T follicular helper cell (primary cell): ENCODE results near the gene FARP2.
A peak's percentile ranks its signal among the peaks of the same experiment; 100 is the strongest.
"Not testable (repeated sequence)": the region's sequence is repeated elsewhere in the genome, so short reads cannot be mapped to it uniquely, and the experiment has no call there.

Experiments
- DNase-seq: peaks from one replicate; pipeline ENCODE4 v3.0.0-alpha.2; 2020; ENCODE audit warnings: low read depth

The FARP2 gene

DNA sequence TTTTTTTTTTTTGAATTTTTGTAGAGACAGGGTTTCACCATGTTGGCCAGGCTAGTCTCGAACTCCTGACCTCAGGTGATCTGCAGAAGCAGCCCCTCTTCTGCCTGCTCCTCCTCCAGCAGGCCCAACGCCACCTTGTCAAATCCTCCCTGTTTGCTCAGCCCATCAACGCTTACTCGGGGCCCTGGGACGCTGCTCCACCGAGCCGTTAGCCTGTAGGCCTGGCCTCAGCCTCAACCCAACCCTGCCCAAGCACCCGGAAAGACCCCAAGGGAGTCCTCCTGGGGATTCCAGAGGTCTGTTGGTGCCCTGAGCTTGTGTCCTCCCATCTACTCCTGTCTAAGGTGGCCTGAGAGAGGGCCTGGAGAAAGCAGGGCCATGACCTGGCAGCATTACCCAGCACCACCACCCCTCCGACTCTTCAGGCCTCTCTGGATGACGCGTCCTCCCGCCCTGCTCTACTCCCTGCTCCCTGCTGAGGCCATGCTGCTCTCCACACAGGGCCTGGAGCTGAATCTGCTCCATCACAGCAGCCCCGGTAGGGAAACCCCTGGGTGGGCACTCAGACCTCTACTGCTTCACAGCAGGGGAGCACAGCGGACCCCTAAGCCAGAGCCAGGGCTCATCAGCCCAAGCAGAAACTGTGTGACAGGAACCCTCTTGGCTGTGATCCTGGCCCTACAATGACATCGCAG is 149.1 kb downstream of the FARP2 start:
- DNase-seq: no peak

- no peak for DNase-seq
These were observed 149.7 kb downstream of the FARP2 start for GRCh38 chr2:241505781-241506201.

DNA sequence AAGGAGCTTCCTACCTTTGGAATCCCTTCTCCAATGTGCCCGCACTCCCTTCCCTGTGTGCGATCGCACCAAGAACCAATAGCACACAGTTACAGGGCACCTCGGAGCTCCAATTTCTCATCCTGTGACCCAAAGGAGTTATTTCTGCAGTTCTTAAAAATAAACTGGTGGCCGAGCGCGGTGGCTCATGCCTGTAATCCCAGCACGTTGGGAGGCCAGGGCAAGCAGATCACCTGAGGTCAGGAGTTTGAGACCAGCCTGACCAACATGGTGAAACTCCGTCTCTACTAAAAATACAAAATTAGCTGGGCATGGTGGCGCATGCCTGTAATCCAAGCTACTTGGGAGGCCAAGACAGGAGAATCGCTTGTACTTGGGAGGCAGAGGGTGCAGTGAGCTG is 150.2 kb downstream of the FARP2 start:
- DNase-seq: not testable (repeated sequence)

GRCh38 chr2:241506793-241507429 is 150.8 kb downstream of the FARP2 start:
- no peak for DNase-seq

GRCh38 chr2:241507430-241508239 is 151.6 kb downstream of the FARP2 start:
- DNase-seq: peak; percentile 5

DNA sequence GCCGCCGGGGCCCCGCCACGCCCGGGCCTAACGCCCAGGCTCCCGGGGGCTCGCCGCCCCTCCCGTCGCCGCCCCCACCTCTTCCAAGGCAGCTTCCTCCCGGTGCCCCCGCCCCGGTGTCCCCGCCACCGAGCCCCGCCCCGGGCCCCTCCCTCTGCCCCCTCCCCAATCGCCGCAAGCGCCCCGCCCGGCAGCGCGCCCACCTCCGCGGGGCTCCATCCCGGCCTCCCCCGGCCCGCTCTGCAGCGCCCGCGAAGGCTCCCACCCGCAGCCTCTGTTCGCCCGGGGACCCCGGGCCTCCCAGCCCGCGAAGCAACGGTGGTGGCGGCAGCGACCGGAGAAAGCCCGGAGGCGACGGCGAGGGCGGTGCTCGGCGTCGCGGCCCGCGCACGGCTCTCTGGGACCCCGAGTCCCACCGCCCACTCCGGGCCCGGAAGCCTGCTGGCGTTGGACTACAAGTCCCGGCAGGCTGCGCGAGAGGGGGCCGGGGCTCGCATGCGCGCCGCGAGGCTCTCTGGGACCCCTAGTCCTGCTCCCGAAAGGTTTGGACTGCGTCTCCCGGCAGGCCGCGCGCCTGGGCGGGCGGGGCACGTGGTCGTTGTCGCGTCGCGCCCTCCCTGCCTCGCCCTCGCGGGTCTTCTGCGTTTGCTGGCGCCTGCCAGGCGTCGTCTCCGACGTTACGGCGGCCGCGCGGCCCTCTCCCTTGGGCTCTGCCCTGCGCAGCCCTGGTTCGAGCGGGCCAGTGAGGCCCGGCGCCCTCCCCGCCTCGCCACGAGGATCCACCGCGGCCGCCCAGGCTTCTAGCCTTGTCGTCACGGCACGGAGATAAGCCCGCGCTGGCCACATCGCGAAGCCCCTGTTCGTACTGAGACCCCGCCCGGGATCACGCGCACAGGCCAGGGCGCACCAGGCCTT is 152.4 kb downstream of the FARP2 start, which contains the start of gene STK25:
STK25 (minus strand) TSS at position 345 of the 915 bp plus-strand sequence. CDS start 549 bp downstream, outside the sequence.
- peak; percentile 95 for DNase-seq

DNA sequence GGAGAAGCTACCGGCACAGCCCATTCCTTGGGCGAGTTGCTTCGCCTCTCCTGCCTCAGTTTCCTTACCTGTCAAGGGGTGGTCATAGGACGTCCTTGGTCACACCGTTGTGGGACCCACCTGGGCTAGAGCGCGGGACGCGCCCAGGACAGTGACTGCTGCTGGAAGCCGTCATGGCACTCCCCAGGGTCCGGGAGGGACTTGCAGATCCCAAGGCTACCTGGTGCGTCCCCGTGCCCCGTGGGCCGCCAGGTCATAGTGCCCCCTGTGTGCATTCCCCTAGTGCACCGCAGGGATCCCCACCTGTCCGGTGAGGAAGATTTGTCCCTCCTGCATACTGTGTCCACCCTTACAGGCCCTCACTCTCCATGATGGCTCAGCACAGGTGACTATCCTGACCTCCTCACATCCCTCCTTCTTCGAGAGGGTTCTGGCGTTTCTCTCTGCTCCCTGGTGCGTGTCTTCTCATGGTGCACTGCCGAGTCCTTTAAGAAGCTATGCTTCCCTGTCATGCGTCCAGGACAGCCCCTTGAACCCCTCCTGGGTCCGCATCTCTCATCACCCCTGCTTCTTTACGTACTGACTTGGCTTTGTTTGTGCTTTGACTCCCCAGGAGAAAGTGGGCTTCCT is 153.2 kb downstream of the FARP2 start:
- DNase-seq: no peak

GRCh38 chr2:241511091-241511741 is 155.1 kb downstream of the FARP2 start:
- DNase-seq: no peak

DNA sequence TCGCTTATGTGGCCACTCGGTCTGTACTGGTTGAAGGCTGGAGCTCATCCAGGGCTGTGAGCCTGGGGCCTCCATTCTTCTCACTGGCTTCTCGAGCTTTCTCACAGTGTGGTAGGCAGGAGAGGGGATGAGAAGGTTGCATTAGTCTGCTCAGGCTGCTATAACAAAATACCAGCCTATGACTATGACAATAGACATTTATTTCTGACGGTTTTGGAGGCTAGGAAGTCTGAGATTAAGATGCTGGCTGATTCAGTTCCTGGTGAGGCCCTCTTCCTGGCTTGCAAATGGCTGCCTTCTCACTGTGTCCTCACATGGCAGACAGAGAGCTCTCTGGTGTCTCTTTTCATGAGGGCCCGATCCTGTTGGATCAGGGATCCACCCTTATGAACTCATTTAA is 158.5 kb downstream of the FARP2 start:
- no peak for DNase-seq

DNA sequence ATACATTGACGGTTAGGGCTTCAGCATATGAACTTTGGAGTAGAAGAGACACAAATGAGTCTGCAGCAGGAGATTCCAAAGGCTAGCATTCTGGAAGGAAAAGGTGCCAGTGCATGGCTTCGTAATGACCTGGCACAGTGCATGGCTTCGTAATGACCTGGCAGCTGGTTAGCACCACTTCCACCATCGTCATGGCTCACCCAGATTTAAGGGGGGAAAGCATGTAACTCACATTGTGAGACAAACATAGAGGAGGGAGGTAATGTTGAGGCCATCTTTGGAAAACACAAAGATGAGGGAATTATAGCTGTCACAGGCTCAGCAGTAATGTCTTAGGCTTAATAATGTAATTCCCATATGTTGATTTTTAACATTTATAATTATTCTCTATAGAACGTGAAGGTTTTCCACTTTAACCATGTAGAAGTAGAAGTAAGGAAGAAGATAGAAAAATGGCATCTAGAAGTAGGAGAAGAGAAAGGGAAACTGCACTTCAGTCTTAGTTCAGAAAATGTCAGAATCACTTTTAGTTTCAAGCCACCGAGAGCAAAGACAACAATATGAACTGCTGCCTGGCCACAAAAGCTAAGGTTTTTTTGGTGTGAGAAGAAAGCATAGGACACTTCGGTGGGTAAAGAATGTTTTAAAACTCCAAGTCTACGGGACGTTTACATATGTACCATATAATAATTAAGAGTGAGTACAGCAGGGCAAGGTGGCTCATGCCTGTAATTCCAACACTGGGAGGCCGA is 159.1 kb downstream of the FARP2 start:
- no peak for DNase-seq

- DNase-seq: no peak
These were observed 160.5 kb downstream of the FARP2 start for GRCh38 chr2:241516520-241516965.

GRCh38 chr2:241517297-241517696 is 161.2 kb downstream of the FARP2 start:
- no peak for DNase-seq

GRCh38 chr2:241519669-241520068 is 163.6 kb downstream of the FARP2 start:
- DNase-seq: no peak

- DNase-seq: no peak
These were observed 166.4 kb downstream of the FARP2 start for GRCh38 chr2:241522477-241522876.

GRCh38 chr2:241525818-241526780 is 170.0 kb downstream of the FARP2 start:
- not testable (repeated sequence) for DNase-seq

GRCh38 chr2:241530571-241530970 is 174.5 kb downstream of the FARP2 start:
- DNase-seq: no peak

DNA sequence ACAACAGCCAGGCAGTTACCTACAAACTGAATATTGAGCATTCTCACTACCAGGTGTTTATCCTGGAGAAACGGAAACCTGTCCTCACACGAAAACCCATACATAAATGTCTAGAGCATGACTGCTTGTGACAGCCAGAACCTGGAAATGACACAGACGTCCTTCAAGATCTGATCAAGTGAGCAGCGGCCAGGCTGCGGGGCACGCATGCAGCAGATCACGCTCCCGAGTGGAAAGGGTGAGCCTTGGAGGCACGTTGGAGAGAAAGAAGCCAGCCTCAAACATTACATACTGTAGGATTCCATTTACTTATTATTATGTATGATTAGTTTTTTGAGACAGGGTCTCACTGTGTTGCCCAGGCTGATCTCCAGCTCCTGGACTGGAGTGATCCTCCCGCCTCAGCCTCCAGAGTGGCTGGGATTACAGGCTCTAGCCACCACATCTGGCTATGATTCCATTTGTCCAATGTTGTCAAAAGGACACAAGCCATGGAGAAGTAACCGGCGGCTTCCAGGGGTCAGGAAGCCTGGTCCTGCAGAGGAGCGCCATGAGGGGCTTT is 175.2 kb downstream of the FARP2 start:
- no peak for DNase-seq

- DNase-seq: no peak
These were observed 176.1 kb downstream of the FARP2 start for GRCh38 chr2:241532168-241532567.
